DMS53 treated with DMSO at 0.1 percent for 48 hours (cell line): ENCODE results near the gene CRTC3.
"Not testable (repeated sequence)": the region's sequence is repeated elsewhere in the genome, so short reads cannot be mapped to it uniquely, and the experiment has no call there.

Experiments used
- DNase-seq: peaks from one replicate; lab custom pipeline; 2025; ENCODE audit not compliant: unreplicated experiment; lab: John Stamatoyannopoulos, UW

The CRTC3 gene

GRCh38 chr15:90529371-90530249 is at the start of gene CRTC3:
CRTC3 (plus strand) TSS chr15:90529923; CDS start chr15:90530072, 149 bp downstream.
- no peak for DNase-seq

- DNase-seq = no peak
These were observed 48.7 kb upstream of the CRTC3 start for GRCh38 chr15:90481023-90481422.

GRCh38 chr15:90482124-90483011 is 47.4 kb upstream of the CRTC3 start:
- peak; percentile 47 for DNase-seq

GRCh38 chr15:90483012-90483307 is 46.8 kb upstream of the CRTC3 start:
- no peak for DNase-seq

- no peak for DNase-seq
These were observed 46.1 kb upstream of the CRTC3 start for GRCh38 chr15:90483637-90484036.

GRCh38 chr15:90487186-90487585 is 42.5 kb upstream of the CRTC3 start:
- DNase-seq = no peak

GRCh38 chr15:90489514-90489913 is 40.2 kb upstream of the CRTC3 start:
- no peak for DNase-seq

GRCh38 chr15:90489944-90490343 is 39.8 kb upstream of the CRTC3 start:
- DNase-seq = no peak

GRCh38 chr15:90493647-90494046 is 36.1 kb upstream of the CRTC3 start:
- no peak for DNase-seq

GRCh38 chr15:90495067-90495466 is 34.7 kb upstream of the CRTC3 start:
- no peak for DNase-seq

GRCh38 chr15:90496791-90497190 is 32.9 kb upstream of the CRTC3 start:
- DNase-seq = no peak

- no peak for DNase-seq
These were observed 32.3 kb upstream of the CRTC3 start for GRCh38 chr15:90497376-90497775.

- no peak for DNase-seq
These were observed 31.8 kb upstream of the CRTC3 start for GRCh38 chr15:90497912-90498311.

GRCh38 chr15:90500171-90500570 is 29.6 kb upstream of the CRTC3 start:
- DNase-seq = no peak

GRCh38 chr15:90501898-90502297 is 27.8 kb upstream of the CRTC3 start:
- no peak for DNase-seq

GRCh38 chr15:90510781-90511180 is 18.9 kb upstream of the CRTC3 start:
- not testable (repeated sequence) for DNase-seq

GRCh38 chr15:90511211-90511618 is 18.5 kb upstream of the CRTC3 start:
- DNase-seq = not testable (repeated sequence)

GRCh38 chr15:90512276-90512675 is 17.4 kb upstream of the CRTC3 start:
- DNase-seq = no peak

- no peak for DNase-seq
These were observed 16.7 kb upstream of the CRTC3 start for GRCh38 chr15:90512981-90513380.

GRCh38 chr15:90513448-90513847 is 16.3 kb upstream of the CRTC3 start:
- DNase-seq = no peak

- not testable (repeated sequence) for DNase-seq
These were observed 15.8 kb upstream of the CRTC3 start for GRCh38 chr15:90513893-90514292.

GRCh38 chr15:90519688-90520087 is 10.0 kb upstream of the CRTC3 start:
- DNase-seq = no peak
